ENCODE data around the gene PSME1.

Gene PSME1

GRCh38 chr14:24162093-24162492 lies 26.1 kb downstream of the PSME1 start:
- peaks cover 71% of the 10 kb centered on the region for H3K36me3 ChIP-seq (ENCODE audit: low read depth)
- peak; percentile 0; the same call in 1 of the 3 replicates for ATAC-seq (ENCODE audit: low read depth)
- H3K27ac ChIP-seq (ENCODE audit: poor library complexity, severe bottlenecking): peak overlapping the region; percentile 71
- TF ChIP-seq CTCF (IDR thresholded peaks at IDR 0.05; ENCODE audit: poor library complexity, severe bottlenecking): no peak
- H3K4me3 ChIP-seq (ENCODE audit: severe bottlenecking): peak overlapping the region; percentile 51
- peaks cover 3% of the 10 kb centered on the region for H3K4me1 ChIP-seq (ENCODE audit: insufficient read depth, poor library complexity, severe bottlenecking)
- H3K9me3 ChIP-seq (ENCODE audit: severe bottlenecking): no peaks in the 10 kb centered on the region
- DNase-seq (ENCODE audit: low spot score): no peak
- no peaks in the 10 kb centered on the region for H3K27me3 ChIP-seq (ENCODE audit: insufficient read depth, poor library complexity, severe bottlenecking)

GRCh38 chr14:24164518-24164991 lies 28.6 kb downstream of the PSME1 start:
- peaks cover 3% of the 10 kb centered on the region for H3K4me1 ChIP-seq (ENCODE audit: insufficient read depth, poor library complexity, severe bottlenecking)
- H3K36me3 ChIP-seq (ENCODE audit: low read depth): peaks cover 56% of the 10 kb centered on the region
- no peaks in the 10 kb centered on the region for H3K27me3 ChIP-seq (ENCODE audit: insufficient read depth, poor library complexity, severe bottlenecking)
- ATAC-seq (ENCODE audit: low read depth) (no peak), DNase-seq (ENCODE audit: low spot score) (no peak)
- H3K4me3 ChIP-seq (ENCODE audit: severe bottlenecking): no peak overlapping the region
- no peak for TF ChIP-seq CTCF (IDR thresholded peaks at IDR 0.05; ENCODE audit: poor library complexity, severe bottlenecking)
- no peaks in the 10 kb centered on the region for H3K9me3 ChIP-seq (ENCODE audit: severe bottlenecking)
- H3K27ac ChIP-seq (ENCODE audit: poor library complexity, severe bottlenecking): no peak overlapping the region

GRCh38 chr14:24165785-24166184 lies 29.8 kb downstream of the PSME1 start:
- H3K4me3 ChIP-seq (ENCODE audit: severe bottlenecking): no peak overlapping the region
- no peak overlapping the region for H3K27ac ChIP-seq (ENCODE audit: poor library complexity, severe bottlenecking)
- H3K36me3 ChIP-seq (ENCODE audit: low read depth): peaks cover 50% of the 10 kb centered on the region
- ATAC-seq (ENCODE audit: low read depth) (no peak), DNase-seq (ENCODE audit: low spot score) (no peak)
- no peaks in the 10 kb centered on the region for H3K27me3 ChIP-seq (ENCODE audit: insufficient read depth, poor library complexity, severe bottlenecking)
- H3K4me1 ChIP-seq (ENCODE audit: insufficient read depth, poor library complexity, severe bottlenecking): peaks cover 3% of the 10 kb centered on the region
- H3K9me3 ChIP-seq (ENCODE audit: severe bottlenecking): no peaks in the 10 kb centered on the region
- TF ChIP-seq CTCF (IDR thresholded peaks at IDR 0.05; ENCODE audit: poor library complexity, severe bottlenecking): no peak

- ATAC-seq (ENCODE audit: low read depth): no peak
- Histone ChIP-seq H3K4me1 (ENCODE audit: insufficient read depth, poor library complexity, severe bottlenecking) (no peaks in the 10 kb centered on the region), H3K27me3 (ENCODE audit: insufficient read depth, poor library complexity, severe bottlenecking) (no peaks in the 10 kb centered on the region), H3K9me3 (ENCODE audit: severe bottlenecking) (no peaks in the 10 kb centered on the region), H3K36me3 (ENCODE audit: low read depth) (peaks cover 42% of the 10 kb centered on the region), H3K27ac (ENCODE audit: poor library complexity, severe bottlenecking) (no peak overlapping the region), H3K4me3 (ENCODE audit: severe bottlenecking) (no peak overlapping the region)
- no peak for DNase-seq (ENCODE audit: low spot score)
- no peak for TF ChIP-seq CTCF (IDR thresholded peaks at IDR 0.05; ENCODE audit: poor library complexity, severe bottlenecking)
These were observed 31.6 kb downstream of the PSME1 start for GRCh38 chr14:24167469-24168114.

Data from RWPE2 (cell line).